HG03196 (cell line): ENCODE data around the gene KANSL1.
"Not testable (repeated sequence)": the region's sequence is repeated elsewhere in the genome, so short reads cannot be mapped to it uniquely, and the experiment has no call there.

Experiments
- ATAC-seq: cut with Tn5 transposase; IDR thresholded peaks from one replicate; pipeline ENCODE4 v1.9.1; 2021; ENCODE audit not compliant: unreplicated experiment

KANSL1 gene

GRCh38 chr17:46026166-46027047 is 166.8 kb downstream of the KANSL1 start:
- no peak for ATAC-seq

- ATAC-seq, result no peak
Measured at GRCh38 chr17:46025510-46026165, 167.6 kb downstream of the KANSL1 start.

GRCh38 chr17:46025060-46025459 is 168.2 kb downstream of the KANSL1 start:
- ATAC-seq, result no peak

- ATAC-seq, result no peak
Measured at GRCh38 chr17:46024590-46024989, 168.6 kb downstream of the KANSL1 start.

DNA sequence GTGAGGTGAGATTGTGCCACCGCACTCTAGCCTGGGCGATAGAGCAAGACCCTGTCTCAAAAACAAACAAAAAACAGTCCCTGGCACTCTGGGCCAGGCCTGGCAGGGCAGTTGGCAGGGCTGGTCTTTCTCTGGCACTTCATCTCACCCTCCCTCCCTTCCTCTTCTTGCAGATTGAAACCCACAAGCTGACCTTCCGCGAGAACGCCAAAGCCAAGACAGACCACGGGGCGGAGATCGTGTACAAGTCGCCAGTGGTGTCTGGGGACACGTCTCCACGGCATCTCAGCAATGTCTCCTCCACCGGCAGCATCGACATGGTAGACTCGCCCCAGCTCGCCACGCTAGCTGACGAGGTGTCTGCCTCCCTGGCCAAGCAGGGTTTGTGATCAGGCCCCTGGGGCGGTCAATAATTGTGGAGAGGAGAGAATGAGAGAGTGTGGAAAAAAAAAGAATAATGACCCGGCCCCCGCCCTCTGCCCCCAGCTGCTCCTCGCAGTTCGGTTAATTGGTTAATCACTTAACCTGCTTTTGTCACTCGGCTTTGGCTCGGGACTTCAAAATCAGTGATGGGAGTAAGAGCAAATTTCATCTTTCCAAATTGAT is 169.3 kb downstream of the KANSL1 start:
- no peak for ATAC-seq

DNA sequence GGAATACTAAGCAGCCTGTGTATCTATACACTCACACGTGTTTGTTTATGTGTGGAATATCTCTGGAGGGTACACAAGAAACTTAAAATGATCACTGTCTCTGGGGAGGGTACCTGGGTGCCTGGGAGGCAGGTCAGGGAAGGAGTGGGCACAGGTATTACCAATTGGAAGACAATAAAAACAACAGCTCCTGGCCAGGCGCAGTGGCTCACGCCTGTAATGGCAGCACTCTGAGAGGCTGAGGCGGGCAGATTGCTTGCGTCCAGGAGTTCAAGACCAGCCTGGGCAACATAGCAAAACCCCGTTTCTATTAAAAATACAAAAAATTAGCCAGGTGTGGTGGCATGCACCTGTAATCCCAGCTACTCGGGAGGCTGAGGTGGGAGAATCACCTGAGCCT is 169.9 kb downstream of the KANSL1 start:
- not testable (repeated sequence) for ATAC-seq

DNA sequence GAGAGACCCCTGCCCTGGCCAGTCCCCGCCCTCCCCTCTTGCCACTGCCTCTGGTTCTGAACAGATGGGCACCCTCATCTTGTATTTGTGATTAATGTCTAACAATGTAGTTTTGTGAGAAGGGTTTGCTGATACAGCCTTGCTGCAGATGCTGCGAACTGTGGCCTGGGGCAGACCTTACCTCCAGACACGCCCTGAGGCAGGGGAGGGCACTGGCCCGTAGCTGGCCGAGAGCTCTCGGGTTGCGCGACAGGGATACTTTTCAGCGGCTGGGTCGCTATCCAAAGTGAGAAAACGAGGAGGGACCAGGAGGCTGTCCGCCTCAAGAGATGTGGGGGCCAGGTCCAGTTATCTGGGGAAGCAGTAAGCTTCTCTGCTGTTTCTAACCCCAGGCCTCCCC is 172.2 kb downstream of the KANSL1 start:
- ATAC-seq, result no peak

- peak; percentile 60 for ATAC-seq
Measured at GRCh38 chr17:46020023-46020761, 173.0 kb downstream of the KANSL1 start.

GRCh38 chr17:46019408-46019925 is 173.8 kb downstream of the KANSL1 start:
- ATAC-seq, result not testable (repeated sequence)

DNA sequence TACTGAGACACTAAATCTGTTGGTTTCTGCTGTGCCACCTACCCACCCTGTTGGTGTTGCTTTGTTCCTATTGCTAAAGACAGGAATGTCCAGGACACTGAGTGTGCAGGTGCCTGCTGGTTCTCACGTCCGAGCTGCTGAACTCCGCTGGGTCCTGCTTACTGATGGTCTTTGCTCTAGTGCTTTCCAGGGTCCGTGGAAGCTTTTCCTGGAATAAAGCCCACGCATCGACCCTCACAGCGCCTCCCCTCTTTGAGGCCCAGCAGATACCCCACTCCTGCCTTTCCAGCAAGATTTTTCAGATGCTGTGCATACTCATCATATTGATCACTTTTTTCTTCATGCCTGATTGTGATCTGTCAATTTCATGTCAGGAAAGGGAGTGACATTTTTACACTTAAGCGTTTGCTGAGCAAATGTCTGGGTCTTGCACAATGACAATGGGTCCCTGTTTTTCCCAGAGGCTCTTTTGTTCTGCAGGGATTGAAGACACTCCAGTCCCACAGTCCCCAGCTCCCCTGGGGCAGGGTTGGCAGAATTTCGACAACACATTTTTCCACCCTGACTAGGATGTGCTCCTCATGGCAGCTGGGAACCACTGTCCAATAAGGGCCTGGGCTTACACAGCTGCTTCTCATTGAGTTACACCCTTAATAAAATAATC is 179.6 kb downstream of the KANSL1 start:
- no peak for ATAC-seq

DNA sequence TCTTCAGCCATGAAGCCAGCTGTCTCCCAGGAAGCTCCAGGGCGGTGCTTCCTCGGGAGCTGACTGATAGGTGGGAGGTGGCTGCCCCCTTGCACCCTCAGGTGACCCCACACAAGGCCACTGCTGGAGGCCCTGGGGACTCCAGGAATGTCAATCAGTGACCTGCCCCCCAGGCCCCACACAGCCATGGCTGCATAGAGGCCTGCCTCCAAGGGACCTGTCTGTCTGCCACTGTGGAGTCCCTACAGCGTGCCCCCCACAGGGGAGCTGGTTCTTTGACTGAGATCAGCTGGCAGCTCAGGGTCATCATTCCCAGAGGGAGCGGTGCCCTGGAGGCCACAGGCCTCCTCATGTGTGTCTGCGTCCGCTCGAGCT is 180.1 kb downstream of the KANSL1 start:
- no peak for ATAC-seq

DNA sequence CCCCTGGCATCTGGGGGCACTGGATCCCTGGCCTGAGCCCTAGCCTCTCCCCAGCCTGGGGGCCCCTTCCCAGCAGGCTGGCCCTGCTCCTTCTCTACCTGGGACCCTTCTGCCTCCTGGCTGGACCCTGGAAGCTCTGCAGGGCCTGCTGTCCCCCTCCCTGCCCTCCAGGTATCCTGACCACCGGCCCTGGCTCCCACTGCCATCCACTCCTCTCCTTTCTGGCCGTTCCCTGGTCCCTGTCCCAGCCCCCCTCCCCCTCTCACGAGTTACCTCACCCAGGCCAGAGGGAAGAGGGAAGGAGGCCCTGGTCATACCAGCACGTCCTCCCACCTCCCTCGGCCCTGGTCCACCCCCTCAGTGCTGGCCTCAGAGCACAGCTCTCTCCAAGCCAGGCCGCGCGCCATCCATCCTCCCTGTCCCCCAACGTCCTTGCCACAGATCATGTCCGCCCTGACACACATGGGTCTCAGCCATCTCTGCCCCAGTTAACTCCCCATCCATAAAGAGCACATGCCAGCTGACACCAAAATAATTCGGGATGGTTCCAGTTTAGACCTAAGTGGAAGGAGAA is 180.6 kb downstream of the KANSL1 start:
- ATAC-seq, result no peak

DNA sequence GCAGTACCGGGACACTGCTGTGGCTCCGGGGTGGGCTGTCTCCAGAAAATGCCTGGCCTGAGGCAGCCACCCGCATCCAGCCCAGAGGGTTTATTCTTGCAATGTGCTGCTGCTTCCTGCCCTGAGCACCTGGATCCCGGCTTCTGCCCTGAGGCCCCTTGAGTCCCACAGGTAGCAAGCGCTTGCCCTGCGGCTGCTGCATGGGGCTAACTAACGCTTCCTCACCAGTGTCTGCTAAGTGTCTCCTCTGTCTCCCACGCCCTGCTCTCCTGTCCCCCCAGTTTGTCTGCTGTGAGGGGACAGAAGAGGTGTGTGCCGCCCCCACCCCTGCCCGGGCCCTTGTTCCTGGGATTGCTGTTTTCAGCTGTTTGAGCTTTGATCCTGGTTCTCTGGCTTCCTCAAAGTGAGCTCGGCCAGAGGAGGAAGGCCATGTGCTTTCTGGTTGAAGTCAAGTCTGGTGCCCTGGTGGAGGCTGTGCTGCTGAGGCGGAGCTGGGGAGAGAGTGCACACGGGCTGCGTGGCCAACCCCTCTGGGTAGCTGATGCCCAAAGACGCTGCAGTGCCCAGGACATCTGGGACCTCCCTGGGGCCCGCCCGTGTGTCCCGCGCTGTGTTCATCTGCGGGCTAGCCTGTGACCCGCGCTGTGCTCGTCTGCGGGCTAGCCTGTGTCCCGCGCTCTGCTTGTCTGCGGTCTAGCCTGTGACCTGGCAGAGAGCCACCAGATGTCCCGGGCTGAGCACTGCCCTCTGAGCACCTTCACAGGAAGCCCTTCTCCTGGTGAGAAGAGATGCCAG is 181.3 kb downstream of the KANSL1 start:
- no peak for ATAC-seq

- ATAC-seq, result no peak
Measured at GRCh38 chr17:46010597-46011186, 182.5 kb downstream of the KANSL1 start.

DNA sequence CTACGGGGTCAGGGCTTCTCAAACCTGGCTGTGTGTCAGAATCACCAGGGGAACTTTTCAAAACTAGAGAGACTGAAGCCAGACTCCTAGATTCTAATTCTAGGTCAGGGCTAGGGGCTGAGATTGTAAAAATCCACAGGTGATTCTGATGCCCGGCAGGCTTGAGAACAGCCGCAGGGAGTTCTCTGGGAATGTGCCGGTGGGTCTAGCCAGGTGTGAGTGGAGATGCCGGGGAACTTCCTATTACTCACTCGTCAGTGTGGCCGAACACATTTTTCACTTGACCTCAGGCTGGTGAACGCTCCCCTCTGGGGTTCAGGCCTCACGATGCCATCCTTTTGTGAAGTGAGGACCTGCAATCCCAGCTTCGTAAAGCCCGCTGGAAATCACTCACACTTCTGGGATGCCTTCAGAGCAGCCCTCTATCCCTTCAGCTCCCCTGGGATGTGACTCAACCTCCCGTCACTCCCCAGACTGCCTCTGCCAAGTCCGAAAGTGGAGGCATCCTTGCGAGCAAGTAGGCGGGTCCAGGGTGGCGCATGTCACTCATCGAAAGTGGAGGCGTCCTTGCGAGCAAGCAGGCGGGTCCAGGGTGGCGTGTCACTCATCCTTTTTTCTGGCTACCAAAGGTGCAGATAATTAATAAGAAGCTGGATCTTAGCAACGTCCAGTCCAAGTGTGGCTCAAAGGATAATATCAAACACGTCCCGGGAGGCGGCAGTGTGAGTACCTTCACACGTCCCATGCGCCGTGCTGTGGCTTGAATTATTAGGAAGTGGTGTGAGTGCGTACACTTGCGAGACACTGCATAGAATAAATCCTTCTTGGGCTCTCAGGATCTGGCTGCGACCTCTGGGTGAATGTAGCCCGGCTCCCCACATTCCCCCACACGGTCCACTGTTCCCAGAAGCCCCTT is 183.3 kb downstream of the KANSL1 start:
- ATAC-seq, result no peak

DNA sequence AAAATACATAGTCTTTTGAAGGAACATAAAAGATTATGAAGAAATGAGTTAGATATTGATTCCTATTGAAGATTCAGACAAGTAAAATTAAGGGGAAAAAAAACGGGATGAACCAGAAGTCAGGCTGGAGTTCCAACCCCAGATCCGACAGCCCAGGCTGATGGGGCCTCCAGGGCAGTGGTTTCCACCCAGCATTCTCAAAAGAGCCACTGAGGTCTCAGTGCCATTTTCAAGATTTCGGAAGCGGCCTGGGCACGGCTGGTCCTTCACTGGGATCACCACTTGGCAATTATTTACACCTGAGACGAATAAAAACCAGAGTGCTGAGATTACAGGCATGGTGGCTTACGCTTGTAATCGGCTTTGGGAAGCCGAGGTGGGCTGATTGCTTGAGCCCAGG is 184.6 kb downstream of the KANSL1 start:
- ATAC-seq, result no peak

GRCh38 chr17:46007461-46007965 is 185.7 kb downstream of the KANSL1 start:
- ATAC-seq, result no peak

- not testable (repeated sequence) for ATAC-seq
Measured at GRCh38 chr17:46006082-46006481, 187.1 kb downstream of the KANSL1 start.
